GM23248 (cell line): ENCODE results near the gene DRD1. TPM values are rescaled to one million over a fixed set of nuclear protein-coding genes. Genes with fewer than 3 reads are reported as not detected.

ENCODE experiments used
- DNase-seq: peaks from one replicate; pipeline ENCODE4 v3.0.0-alpha.2; 2015
- H2AFZ ChIP-seq: fragments of 200-600 bp; sonication (generic); 2 replicates; pipeline ENCODE4 v1.6.1; 2016; ENCODE audit warnings: antibody characterized with exemption
- H3F3A ChIP-seq: fragments of 200-600 bp; sonication (generic); 2 replicates; pipeline ENCODE4 v1.6.1; 2016; ENCODE audit warnings: mild to moderate bottlenecking, antibody characterized with exemption, mixed run types; ENCODE audit not compliant: insufficient read depth
- H3K27ac ChIP-seq: fragments of 200-600 bp; sonication (generic); 2 replicates; pipeline ENCODE4 v1.5.1; 2016; ENCODE audit warnings: mild to moderate bottlenecking
- H3K27me3 ChIP-seq: fragments of 200-600 bp; sonication (generic); replicated peaks from 2 replicates; pipeline ENCODE4 v1.6.1; 2016; ENCODE audit warnings: mild to moderate bottlenecking; ENCODE audit not compliant: insufficient read depth
- H3K36me3 ChIP-seq: fragments of 200-600 bp; sonication (generic); 2 replicates; pipeline ENCODE4 v1.6.1; 2016; ENCODE audit warnings: low read depth, mild to moderate bottlenecking
- H3K4me1 ChIP-seq: fragments of 200-600 bp; sonication (generic); 2 replicates; pipeline ENCODE4 v1.6.1; 2016; ENCODE audit warnings: mild to moderate bottlenecking; ENCODE audit not compliant: insufficient read depth
- H3K4me2 ChIP-seq: fragments of 200-600 bp; sonication (generic); one replicate; pipeline ENCODE4 v1.6.1; 2016; ENCODE audit warnings: mild to moderate bottlenecking; ENCODE audit not compliant: unreplicated experiment
- H3K4me3 ChIP-seq: fragments of 200-600 bp; sonication (generic); 2 replicates; pipeline ENCODE4 v1.5.1; 2016; ENCODE audit warnings: mild to moderate bottlenecking
- H3K79me2 ChIP-seq: fragments of 200-600 bp; sonication (generic); 2 replicates; pipeline ENCODE4 v1.6.1; 2016; ENCODE audit warnings: mild to moderate bottlenecking; ENCODE audit not compliant: insufficient read depth
- H3K9ac ChIP-seq: fragments of 200-600 bp; sonication (generic); 2 replicates; pipeline ENCODE4 v1.6.1; 2016; ENCODE audit warnings: mild to moderate bottlenecking
- H3K9me2 ChIP-seq: fragments of 200-600 bp; sonication (generic); 2 replicates; pipeline ENCODE4 v1.6.1; 2016; ENCODE audit warnings: mixed run types, mild to moderate bottlenecking, moderate library complexity; ENCODE audit not compliant: insufficient read depth
- H3K9me3 ChIP-seq: fragments of 200-600 bp; sonication (generic); one replicate; pipeline ENCODE4 v1.6.1; 2017; ENCODE audit warnings: low read depth
- H4K20me1 ChIP-seq: fragments of 200-600 bp; sonication (generic); 2 replicates; pipeline ENCODE4 v1.6.0; 2016; ENCODE audit not compliant: insufficient read depth
- EZH2 ChIP-seq: fragments of 200-600 bp; sonication (generic); IDR thresholded peaks from 2 replicates; pipeline ENCODE4 v1.6.1; 2018; ENCODE audit warnings: antibody characterized with exemption, mild to moderate bottlenecking; ENCODE audit not compliant: insufficient read depth, poor library complexity, severe bottlenecking
- EZH2phosphoT487 ChIP-seq: fragments of 200-600 bp; sonication (generic); IDR thresholded peaks from 2 replicates; pipeline ENCODE4 v1.6.1; 2018; ENCODE audit warnings: antibody characterized with exemption, moderate library complexity, mild to moderate bottlenecking, low read depth; ENCODE audit not compliant: insufficient read depth
- WGBS, 2 experiments: methylation state at CpG; one replicate each; pipeline ENCODE4 v1.1.6; 2015 to 2017; ENCODE audit warnings: low lambda C conversion rate in 2 of 2, low coverage in 1 of 2; ENCODE audit errors: missing lambda C conversion rate in 2 of 2; 5-methylcytosine and 5-hydroxymethylcytosine counted together
- in situ Hi-C: fragments of 300-500 bp; cut with MboI; formaldehyde crosslinking; loops from 2 replicates; pipeline ENCODE4 v1.15.0; 2020
- polyA plus RNA-seq: library from polyadenylated mRNA; unstranded; fragments of >200 nt; fragmentation: Nextera tagmentation; extraction: Ambion mirVana; gene quantifications from 2 replicates; pipeline ENCODE4 v1.2.1, GENCODE V29; 2016
- total RNA-seq: library from RNA; depleted of rRNA; stranded (reverse); fragments of >200 nt; shearing (Covaris generic); gene quantifications from 2 replicates; pipeline ENCODE4 v1.2.3, GENCODE V29; 2014; rRNA removed

Gene DRD1
- total and polyA plus RNA-seq, 2 experiments from 2014 or later = not detected

DNA sequence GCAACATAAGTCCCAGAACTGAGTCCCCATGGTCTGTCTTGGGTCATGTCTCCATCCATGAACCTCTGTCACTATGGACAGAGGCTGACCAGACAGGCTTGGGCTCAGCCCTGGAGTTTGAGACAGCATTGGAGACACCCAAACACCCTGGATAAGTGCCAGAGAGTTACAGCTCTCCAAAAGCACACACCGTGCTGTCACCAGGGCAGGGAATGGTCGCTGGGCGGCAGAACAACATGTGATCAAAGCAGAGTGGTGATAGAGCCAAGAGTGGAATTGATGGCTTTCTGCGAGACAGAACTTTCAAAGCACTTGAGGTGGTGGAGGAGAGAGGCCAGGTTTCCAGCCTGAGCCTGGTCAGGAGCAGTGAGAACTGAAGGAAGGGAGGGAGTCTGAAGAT lies 50.1 kb downstream of the DRD1 start:
- H3K4me2 ChIP-seq = no peak overlapping the region
- TF ChIP-seq EZH2 (no peak), EZH2phosphoT487 (no peak)
- H3K27me3 ChIP-seq = no peaks in the 10 kb centered on the region
- no peak overlapping the region for H3K27ac ChIP-seq
- no peaks in the 10 kb centered on the region for H3F3A ChIP-seq
- DNase-seq = no peak
- in situ Hi-C loops = no loop called here
- H3K4me1 ChIP-seq = no peaks in the 10 kb centered on the region
- no peaks in the 10 kb centered on the region for H3K36me3 ChIP-seq
- no peak overlapping the region for H3K4me3 ChIP-seq
- no peaks in the 10 kb centered on the region for H4K20me1 ChIP-seq
- 1 to 6% methylated on average over 4 of the region's 4 CpGs for WGBS, 2 experiments
- no peaks in the 10 kb centered on the region for H3K9me3 ChIP-seq
- no peak overlapping the region for H2AFZ ChIP-seq
- H3K9ac ChIP-seq = no peak overlapping the region
- no peaks in the 10 kb centered on the region for H3K79me2 ChIP-seq
- no peaks in the 10 kb centered on the region for H3K9me2 ChIP-seq

DNA sequence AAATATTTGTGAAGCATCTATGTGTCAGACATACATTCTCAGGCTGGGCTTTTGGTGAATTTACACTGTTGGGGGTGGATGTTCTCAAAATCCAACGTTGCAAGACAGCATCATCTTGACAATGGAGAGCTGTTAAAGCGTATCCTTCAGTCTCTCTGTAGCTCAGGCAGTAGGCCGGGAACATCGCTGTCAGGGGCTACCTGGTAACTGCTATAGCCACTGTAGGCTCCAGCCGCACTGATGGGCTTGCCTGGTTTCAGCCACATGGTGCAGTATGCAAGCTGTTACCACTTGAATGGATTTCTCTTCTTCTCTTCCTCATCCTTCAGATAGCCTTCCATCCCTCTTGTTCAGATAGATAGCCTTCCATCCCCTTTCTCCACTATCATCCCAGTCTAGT lies 51.7 kb downstream of the DRD1 start:
- in situ Hi-C loops = no loop called here
- no peaks in the 10 kb centered on the region for H3K9me2 ChIP-seq
- H3K79me2 ChIP-seq = no peaks in the 10 kb centered on the region
- H3K4me1 ChIP-seq = no peaks in the 10 kb centered on the region
- no peaks in the 10 kb centered on the region for H3K27me3 ChIP-seq
- 53 to 54% methylated on average over 5 of the region's 5 CpGs for WGBS, 2 experiments
- TF ChIP-seq EZH2phosphoT487 (no peak), EZH2 (no peak)
- H3K36me3 ChIP-seq = no peaks in the 10 kb centered on the region
- no peak overlapping the region for H3K4me3 ChIP-seq
- H3K9ac ChIP-seq = no peak overlapping the region
- no peaks in the 10 kb centered on the region for H4K20me1 ChIP-seq
- H2AFZ ChIP-seq = no peak overlapping the region
- DNase-seq = no peak
- H3K4me2 ChIP-seq = no peak overlapping the region
- no peaks in the 10 kb centered on the region for H3K9me3 ChIP-seq
- no peak overlapping the region for H3K27ac ChIP-seq
- no peaks in the 10 kb centered on the region for H3F3A ChIP-seq

DNA sequence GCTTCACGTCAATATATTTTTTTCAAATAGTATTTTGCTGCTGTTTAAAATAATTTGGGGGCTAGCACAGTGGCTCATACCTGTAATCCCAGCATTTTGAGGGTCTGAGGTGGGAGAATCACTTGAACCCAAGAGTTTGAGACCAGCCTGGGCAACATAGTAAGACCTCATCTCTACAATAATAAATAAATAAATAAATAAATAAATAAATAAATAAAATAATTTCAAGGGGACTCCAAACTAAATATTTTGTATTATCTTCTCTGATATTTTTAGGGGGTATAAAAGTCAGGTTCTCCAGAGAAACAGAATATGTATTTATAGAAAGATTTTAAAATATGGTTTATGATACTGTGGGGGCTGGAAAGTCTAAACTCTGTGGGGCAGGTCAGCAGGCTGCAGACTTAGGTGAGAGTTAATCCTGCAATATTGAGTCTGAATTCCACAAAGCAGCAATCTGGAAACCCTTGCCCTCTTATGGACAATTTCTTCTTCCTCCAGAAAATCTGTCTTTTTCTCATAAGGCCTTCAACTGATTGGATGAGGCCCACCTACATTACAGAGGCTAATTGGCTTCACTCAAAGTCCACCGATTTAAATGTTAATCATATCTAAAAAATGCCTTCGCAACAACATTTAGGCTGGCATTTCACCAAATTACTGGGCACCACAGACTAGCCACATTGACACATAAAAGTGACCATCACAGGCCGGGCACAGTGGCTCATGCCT lies 53.5 kb downstream of the DRD1 start:
- no peaks in the 10 kb centered on the region for H3K9me2 ChIP-seq
- no peaks in the 10 kb centered on the region for H4K20me1 ChIP-seq
- H3K4me1 ChIP-seq = no peaks in the 10 kb centered on the region
- H3K9ac ChIP-seq = no peak overlapping the region
- H3K4me3 ChIP-seq = no peak overlapping the region
- no peak overlapping the region for H3K4me2 ChIP-seq
- 35 to 39% methylated on average over 4 of the region's 4 CpGs for WGBS, 2 experiments
- H2AFZ ChIP-seq = no peak overlapping the region
- no peaks in the 10 kb centered on the region for H3K27me3 ChIP-seq
- H3K36me3 ChIP-seq = no peaks in the 10 kb centered on the region
- no peak for DNase-seq
- TF ChIP-seq EZH2phosphoT487 = no peak
- TF ChIP-seq EZH2 = no peak
- no peaks in the 10 kb centered on the region for H3K9me3 ChIP-seq
- no peaks in the 10 kb centered on the region for H3F3A ChIP-seq
- in situ Hi-C loops = no loop called here
- H3K79me2 ChIP-seq = no peaks in the 10 kb centered on the region
- no peak overlapping the region for H3K27ac ChIP-seq

Other genes starting within 250 kb of the DRD1 start
- gene SFXN1, start 34.4 kb upstream of the DRD1 start, total RNA-seq = 73.0 and 96.4 TPM in 2 replicates
- 50.3 and 51.9 TPM in 2 replicates for gene SFXN1, start 34.4 kb upstream of the DRD1 start, polyA plus RNA-seq
- gene HRH2, start 213.9 kb upstream of the DRD1 start, total RNA-seq = not detected in 2 replicates
- not detected in 2 replicates for gene HRH2, start 213.9 kb upstream of the DRD1 start, polyA plus RNA-seq